Caco-2 (cell line): Measurements from ENCODE around the gene CDCP1. TPM values are rescaled to one million over a fixed set of nuclear protein-coding genes. Genes with fewer than 3 reads are reported as not detected.

Experiments
- BruUV-seq: library from RNA; stranded (reverse); fragments of 400-500 nt; replicated peaks from 2 replicates; lab custom pipeline; 2021; lab: Mats Ljungman, UMichigan
- CTCF ChIA-PET: fragments of 300-600 bp; sonication (Branson Sonifier 250); formaldehyde crosslinking; loops from one replicate; lab custom pipeline; 2022; ENCODE audit warnings: antibody characterized with exemption; lab: Charles Lee
- POLR2A ChIA-PET: fragments of 300-600 bp; sonication (Branson Sonifier 250); formaldehyde crosslinking; loops from one replicate; lab custom pipeline; 2022; ENCODE audit warnings: antibody characterized with exemption; lab: Charles Lee
- DNase-seq, 2 experiments: peaks; one replicate each; pipeline versions ENCODE4 v3.0.0 to v3.0.0-alpha.2; 2020 to 2022
- H3K27me3 ChIP-seq: replicated peaks from 2 replicates; pipeline ENCODE4 v1.6.0; 2011; ENCODE audit warnings: low read length; ENCODE audit not compliant: control insufficient read depth, insufficient read depth
- H3K36me3 ChIP-seq: 2 replicates; pipeline ENCODE4 v1.5.1; 2011; ENCODE audit warnings: low read length; ENCODE audit not compliant: control insufficient read depth, insufficient read depth
- H3K4me1 ChIP-seq: fragments of 250-450 bp; sonication (Bioruptor Pico); 2 replicates; pipeline ENCODE4 v1.5.1; 2020; ENCODE audit warnings: mild to moderate bottlenecking
- H3K4me3 ChIP-seq: 2 replicates; pipeline ENCODE4 v1.5.1; 2011; ENCODE audit warnings: low read depth, mild to moderate bottlenecking, control low read depth, low read length
- H3K9me3 ChIP-seq: fragments of 250-450 bp; sonication (Bioruptor Pico); 2 replicates; pipeline ENCODE4 v1.5.1; 2020; ENCODE audit warnings: mild to moderate bottlenecking, moderate library complexity
- H3K27ac Mint-ChIP-seq: one replicate; pipeline ENCODE4 v1.8.0; 2022; ENCODE audit warnings: mixed read lengths; ENCODE audit not compliant: unreplicated experiment
- H3K27me3 Mint-ChIP-seq: one replicate; pipeline ENCODE4 v1.8.0; 2022; ENCODE audit warnings: mixed read lengths; ENCODE audit not compliant: insufficient read depth, unreplicated experiment
- H3K36me3 Mint-ChIP-seq: one replicate; pipeline ENCODE4 v1.8.0; 2022; ENCODE audit warnings: mild to moderate bottlenecking, mixed read lengths; ENCODE audit not compliant: insufficient read depth, unreplicated experiment
- H3K4me1 Mint-ChIP-seq: one replicate; pipeline ENCODE4 v1.8.0; 2022; ENCODE audit warnings: low read depth, mixed read lengths; ENCODE audit not compliant: unreplicated experiment
- H3K4me3 Mint-ChIP-seq: one replicate; pipeline ENCODE4 v1.8.0; 2022; ENCODE audit warnings: mild to moderate bottlenecking, moderate library complexity, mixed read lengths; ENCODE audit not compliant: unreplicated experiment
- H3K9me3 Mint-ChIP-seq: one replicate; pipeline ENCODE4 v1.8.0; 2022; ENCODE audit warnings: mixed read lengths; ENCODE audit not compliant: unreplicated experiment
- CTCF ChIP-seq, 2 experiments: fragments of 200-600 bp in 1 of 2; IDR thresholded peaks; 1 replicate in 1 of 2; 2 replicates in 1 of 2; pipeline versions ENCODE4 v1.5.1 to v1.8.0; 2011 to 2022; ENCODE audit warnings: antibody characterized with exemption in 1 of 2, control low read depth in 1 of 2, inconsistent platforms in 1 of 2, low read depth in 1 of 2, low read length in 1 of 2, mild to moderate bottlenecking in 1 of 2, moderate library complexity in 1 of 2; ENCODE audit not compliant: insufficient read depth in 1 of 2, severe bottlenecking in 1 of 2, unreplicated experiment in 1 of 2
- intact Hi-C: fragments of 100-400 bp; cut with micrococcal nuclease; formaldehyde crosslinking; loops from one replicate; pipeline ENCODE4 v1.10.0; 2022; ENCODE audit not compliant: unreplicated experiment
- total RNA-seq: library from RNA; stranded (reverse); gene quantifications from 2 replicates; pipeline ENCODE4 v1.2.3, GENCODE V29; 2022

The CDCP1 gene
- total RNA-seq, 1 experiment from 2014 or later, result 22.5 TPM

- no peak for TF ChIP-seq CTCF (IDR thresholded peaks at IDR 0.05; ENCODE audit: insufficient read depth in 1 of 2, low read depth in 1 of 2, low read length in 1 of 2, severe bottlenecking in 1 of 2, unreplicated experiment in 1 of 2)
- no peaks in the 10 kb centered on the region for H3K36me3 ChIP-seq
- Mint-ChIP-seq H3K27me3 (no peaks in the 10 kb centered on the region), H3K4me1 (no peaks in the 10 kb centered on the region), H3K4me3 (no peak overlapping the region), H3K36me3 (no peaks in the 10 kb centered on the region), H3K9me3 (no peaks in the 10 kb centered on the region), H3K27ac (no peak overlapping the region)
- no peaks in the 10 kb centered on the region for H3K27me3 ChIP-seq
- ChIA-PET POLR2A (no interaction called here), CTCF (no interaction called here)
- H3K9me3 ChIP-seq, result no peaks in the 10 kb centered on the region
- intact Hi-C loops, result no loop called here
- no peak overlapping the region for H3K4me3 ChIP-seq
- BruUV-seq, result no TSS peak
- H3K4me1 ChIP-seq, result no peaks in the 10 kb centered on the region
- DNase-seq, result no peak
Measured at GRCh38 chr3:45064512-45065372, 81.4 kb downstream of the CDCP1 start.

- CTCF ChIA-PET, result interaction anchor here (0.6 kb wide), 1 partner anchor 244 kb away, joined by 5 read pairs; no protein-coding TSS in a partner anchor
- no peak for DNase-seq
- no peaks in the 10 kb centered on the region for H3K4me1 ChIP-seq
- H3K4me1 Mint-ChIP-seq, result no peaks in the 10 kb centered on the region
- no peaks in the 10 kb centered on the region for H3K27me3 ChIP-seq
- no peaks in the 10 kb centered on the region for H3K36me3 ChIP-seq
- no peaks in the 10 kb centered on the region for H3K9me3 ChIP-seq
- H3K27me3 Mint-ChIP-seq, result no peaks in the 10 kb centered on the region
- H3K9me3 Mint-ChIP-seq, result no peaks in the 10 kb centered on the region
- POLR2A ChIA-PET, result no interaction called here
- no peak overlapping the region for H3K4me3 Mint-ChIP-seq
- no TSS peak for BruUV-seq
- no peak overlapping the region for H3K4me3 ChIP-seq
- intact Hi-C loops, result no loop called here
- no peak for TF ChIP-seq CTCF (IDR thresholded peaks at IDR 0.05; ENCODE audit: insufficient read depth in 1 of 2, low read depth in 1 of 2, low read length in 1 of 2, severe bottlenecking in 1 of 2, unreplicated experiment in 1 of 2)
- H3K27ac Mint-ChIP-seq, result no peak overlapping the region
- H3K36me3 Mint-ChIP-seq, result no peaks in the 10 kb centered on the region
Measured at GRCh38 chr3:45062697-45063070, 83.5 kb downstream of the CDCP1 start.

GRCh38 chr3:45060165-45060892 is 85.8 kb downstream of the CDCP1 start:
- no peaks in the 10 kb centered on the region for H3K27me3 Mint-ChIP-seq
- no peaks in the 10 kb centered on the region for H3K9me3 Mint-ChIP-seq
- no peaks in the 10 kb centered on the region for H3K4me1 Mint-ChIP-seq
- H3K4me3 ChIP-seq, result no peak overlapping the region
- no peaks in the 10 kb centered on the region for H3K36me3 ChIP-seq
- no peak for DNase-seq
- ChIA-PET CTCF (no interaction called here), POLR2A (no interaction called here)
- intact Hi-C loops, result no loop called here
- H3K27ac Mint-ChIP-seq, result no peak overlapping the region
- no peaks in the 10 kb centered on the region for H3K36me3 Mint-ChIP-seq
- no peaks in the 10 kb centered on the region for H3K9me3 ChIP-seq
- H3K4me1 ChIP-seq, result peaks cover 6% of the 10 kb centered on the region; the same call in 1 of the 2 replicates
- BruUV-seq, result no TSS peak
- no peak for TF ChIP-seq CTCF (IDR thresholded peaks at IDR 0.05; ENCODE audit: insufficient read depth in 1 of 2, low read depth in 1 of 2, low read length in 1 of 2, severe bottlenecking in 1 of 2, unreplicated experiment in 1 of 2)
- H3K4me3 Mint-ChIP-seq, result no peak overlapping the region
- H3K27me3 ChIP-seq, result no peaks in the 10 kb centered on the region
